Neuronal stem cell (in vitro differentiated cells): Measurements from ENCODE around the gene AFAP1.

Experiments
- DNase-seq: peaks from one replicate; pipeline ENCODE4 v3.0.0-alpha.2; 2013; ENCODE audit warnings: low spot score
- H2AFZ ChIP-seq: one replicate; pipeline ENCODE4 v1.6.1; 2013; ENCODE audit warnings: mild to moderate bottlenecking, low read length, inconsistent platforms
- H2AK5ac ChIP-seq: 2 replicates; pipeline ENCODE4 v1.6.1; 2013; ENCODE audit warnings: low read depth, mild to moderate bottlenecking, inconsistent platforms, low read length, moderate library complexity, mixed read lengths
- H2BK120ac ChIP-seq: 2 replicates; pipeline ENCODE4 v1.6.1; 2013; ENCODE audit warnings: low read depth, mild to moderate bottlenecking, inconsistent platforms, low read length, moderate library complexity, mixed read lengths
- H2BK12ac ChIP-seq: one replicate; pipeline ENCODE4 v1.6.1; 2013; ENCODE audit warnings: low read length, inconsistent platforms
- H2BK15ac ChIP-seq: 2 replicates; pipeline ENCODE4 v1.6.1; 2013; ENCODE audit warnings: mild to moderate bottlenecking, low read length, inconsistent platforms, mixed read lengths
- H2BK5ac ChIP-seq: one replicate; pipeline ENCODE4 v1.6.1; 2013; ENCODE audit warnings: inconsistent platforms, mild to moderate bottlenecking, low read length, moderate library complexity
- H3K14ac ChIP-seq: one replicate; pipeline ENCODE4 v1.6.1; 2013; ENCODE audit warnings: low read length, inconsistent platforms
- H3K18ac ChIP-seq: 2 replicates; pipeline ENCODE4 v1.6.1; 2013; ENCODE audit warnings: low read length, inconsistent platforms
- H3K23ac ChIP-seq: 2 replicates; pipeline ENCODE4 v1.6.1; 2013; ENCODE audit warnings: low read depth, mild to moderate bottlenecking, mixed read lengths, low read length, inconsistent platforms; ENCODE audit not compliant: poor library complexity
- H3K27ac ChIP-seq: replicated peaks from 3 replicates; pipeline ENCODE4 v1.5.1; 2013; ENCODE audit warnings: low read length, inconsistent platforms
- H3K27me3 ChIP-seq, 3 experiments: 2 replicates each; pipeline ENCODE4 v1.6.1; 2013; ENCODE audit warnings: low read length in 3 of 3, mild to moderate bottlenecking in 2 of 3, inconsistent platforms in 1 of 3, low read depth in 1 of 3, mixed read lengths in 1 of 3, moderate library complexity in 1 of 3; ENCODE audit not compliant: control insufficient read depth in 3 of 3, insufficient read depth in 3 of 3
- H3K36me3 ChIP-seq, 2 donors: replicated peaks in 1 of 2; 2 replicates each; pipeline ENCODE4 v1.6.1; 2013; ENCODE audit warnings: low read length in 2 of 2; ENCODE audit not compliant: control insufficient read depth in 2 of 2, insufficient read depth in 2 of 2
- H3K4ac ChIP-seq: 2 replicates; pipeline ENCODE4 v1.6.1; 2013; ENCODE audit warnings: inconsistent platforms, mild to moderate bottlenecking, low read length, moderate library complexity
- H3K4me1 ChIP-seq, 2 donors: 1 replicate in 1 of 2; 2 replicates in 1 of 2; pipeline ENCODE4 v1.6.1; 2013; ENCODE audit warnings: low read length in 2 of 2, low read depth in 1 of 2; ENCODE audit not compliant: control insufficient read depth in 2 of 2, insufficient read depth in 1 of 2
- H3K4me2 ChIP-seq: one replicate; pipeline ENCODE4 v1.6.1; 2013; ENCODE audit warnings: mild to moderate bottlenecking, low read length, inconsistent platforms; ENCODE audit not compliant: insufficient read depth, poor library complexity, severe bottlenecking
- H3K4me3 ChIP-seq, 2 donors: 2 replicates each; pipeline ENCODE4 v1.5.1; 2013; ENCODE audit warnings: low read length in 2 of 2, mild to moderate bottlenecking in 2 of 2, inconsistent platforms in 1 of 2, moderate library complexity in 1 of 2
- H3K79me1 ChIP-seq: one replicate; pipeline ENCODE4 v1.6.1; 2013; ENCODE audit warnings: low read depth, mild to moderate bottlenecking, inconsistent platforms, low read length, moderate library complexity
- H3K9ac ChIP-seq: one replicate; pipeline ENCODE4 v1.6.1; 2013; ENCODE audit warnings: mild to moderate bottlenecking, low read depth, low read length, inconsistent platforms; ENCODE audit not compliant: poor library complexity
- H3K9me3 ChIP-seq, 2 donors: replicated peaks in 1 of 2; 2 replicates each; pipeline versions ENCODE3 to v1.6.1; 2013; ENCODE audit warnings: low read length in 2 of 2, mild to moderate bottlenecking in 2 of 2, inconsistent platforms in 1 of 2, low read depth in 1 of 2, mixed read lengths in 1 of 2, moderate library complexity in 1 of 2; ENCODE audit not compliant: control insufficient read depth in 2 of 2, insufficient read depth in 1 of 2
- H4K8ac ChIP-seq: one replicate; pipeline ENCODE4 v1.6.1; 2013; ENCODE audit warnings: low read depth, mild to moderate bottlenecking, inconsistent platforms, low read length, moderate library complexity
- H4K91ac ChIP-seq: one replicate; pipeline ENCODE4 v1.6.1; 2013; ENCODE audit warnings: low read length, low read depth, mild to moderate bottlenecking, inconsistent platforms; ENCODE audit not compliant: poor library complexity
- WGBS, 2 donors: extraction: QIAGEN DNeasy Blood & Tissue Kit; methylation state at CpG; one replicate each; pipeline ENCODE4 v1.1.7; 2013; ENCODE audit warnings: missing lambda C conversion rate in 2 of 2, mixed read lengths in 1 of 2; ENCODE audit not compliant: insufficient read length in 2 of 2, insufficient replicate concordance in 1 of 2; ENCODE audit errors: extremely low coverage in 2 of 2; 5-methylcytosine and 5-hydroxymethylcytosine counted together

Gene AFAP1

GRCh38 chr4:7786517-7786916 is 153.1 kb downstream of the AFAP1 start:
- H2AK5ac ChIP-seq: no peak overlapping the region
- no peak for DNase-seq
- H4K8ac ChIP-seq: no peak overlapping the region
- H2AFZ ChIP-seq: no peak overlapping the region
- peaks cover 0 to 2% of the 10 kb centered on the region in 2 donors for H3K36me3 ChIP-seq
- H2BK12ac ChIP-seq: no peak overlapping the region
- H3K9me3 ChIP-seq: no peaks in the 10 kb centered on the region
- no peaks in the 10 kb centered on the region for H3K79me1 ChIP-seq
- H2BK15ac ChIP-seq: no peak overlapping the region
- no peak overlapping the region for H3K4ac ChIP-seq
- no CpG with 5 or more reads among the region's 10 CpGs for WGBS, 2 donors
- H2BK5ac ChIP-seq: no peak overlapping the region
- H3K27ac ChIP-seq: no peak overlapping the region
- H4K91ac ChIP-seq: no peak overlapping the region
- H3K9ac ChIP-seq: no peak overlapping the region
- H3K4me2 ChIP-seq: no peak overlapping the region
- no peak overlapping the region for H3K14ac ChIP-seq
- no peaks in the 10 kb centered on the region for H3K27me3 ChIP-seq
- no peak overlapping the region for H3K23ac ChIP-seq
- H3K4me3 ChIP-seq: no peak overlapping the region
- H2BK120ac ChIP-seq: no peak overlapping the region
- H3K4me1 ChIP-seq: peaks cover 5 to 9% of the 10 kb centered on the region in 2 donors
- H3K18ac ChIP-seq: no peak overlapping the region

GRCh38 chr4:7786040-7786439 is 153.6 kb downstream of the AFAP1 start:
- H3K4me1 ChIP-seq: peaks cover 5 to 9% of the 10 kb centered on the region in 2 donors
- no peak overlapping the region for H3K4me3 ChIP-seq
- WGBS, 2 donors: no CpG with 5 or more reads among the region's 10 CpGs
- no peak overlapping the region for H3K27ac ChIP-seq
- no peak overlapping the region for H4K8ac ChIP-seq
- H3K4ac ChIP-seq: no peak overlapping the region
- no peak overlapping the region for H3K9ac ChIP-seq
- H3K9me3 ChIP-seq: no peaks in the 10 kb centered on the region
- H3K14ac ChIP-seq: no peak overlapping the region
- no peak overlapping the region for H2BK5ac ChIP-seq
- no peak for DNase-seq
- no peak overlapping the region for H3K4me2 ChIP-seq
- no peaks in the 10 kb centered on the region for H3K79me1 ChIP-seq
- no peak overlapping the region for H2BK12ac ChIP-seq
- no peak overlapping the region for H3K18ac ChIP-seq
- no peak overlapping the region for H3K23ac ChIP-seq
- H4K91ac ChIP-seq: no peak overlapping the region
- H2AFZ ChIP-seq: no peak overlapping the region
- H2AK5ac ChIP-seq: no peak overlapping the region
- H3K27me3 ChIP-seq: no peaks in the 10 kb centered on the region
- no peak overlapping the region for H2BK15ac ChIP-seq
- no peak overlapping the region for H2BK120ac ChIP-seq
- H3K36me3 ChIP-seq: peaks cover 1 to 2% of the 10 kb centered on the region in 2 donors

- Histone ChIP-seq H2AFZ (no peak overlapping the region), H3K27me3 (no peaks in the 10 kb centered on the region), H3K36me3 (peaks cover 1 to 2% of the 10 kb centered on the region in 2 donors), H2AK5ac (no peak overlapping the region), H3K79me1 (no peaks in the 10 kb centered on the region), H2BK12ac (no peak overlapping the region), H2BK15ac (no peak overlapping the region), H3K4me3 (no peak overlapping the region), H3K23ac (no peak overlapping the region), H2BK120ac (no peak overlapping the region), H3K27ac (no peak overlapping the region), H3K9me3 (no peaks in the 10 kb centered on the region), H2BK5ac (no peak overlapping the region), H4K91ac (no peak overlapping the region), H3K4me1 (peaks cover 5 to 9% of the 10 kb centered on the region in 2 donors), H3K14ac (no peak overlapping the region), H4K8ac (no peak overlapping the region), H3K4ac (no peak overlapping the region), H3K9ac (no peak overlapping the region), H3K18ac (no peak overlapping the region), H3K4me2 (no peak overlapping the region)
- DNase-seq: no peak
- no CpG with 5 or more reads among the region's 11 CpGs for WGBS, 2 donors
These were observed 154.6 kb downstream of the AFAP1 start for GRCh38 chr4:7785017-7785416.

- Histone ChIP-seq H2BK15ac (no peak overlapping the region), H2AK5ac (no peak overlapping the region), H3K4me3 (no peak overlapping the region), H3K4ac (no peak overlapping the region), H3K4me1 (peaks cover 9 to 15% of the 10 kb centered on the region in 2 donors), H2AFZ (no peak overlapping the region), H4K91ac (no peak overlapping the region), H2BK120ac (no peak overlapping the region), H3K79me1 (no peaks in the 10 kb centered on the region), H3K18ac (peak overlapping the region; percentile 44), H3K36me3 (peaks cover 1 to 2% of the 10 kb centered on the region in 2 donors), H3K4me2 (no peak overlapping the region), H3K9me3 (no peaks in the 10 kb centered on the region), H2BK5ac (peak overlapping the region; percentile 57), H4K8ac (no peak overlapping the region), H3K14ac (no peak overlapping the region), H3K27me3 (no peaks in the 10 kb centered on the region), H3K27ac (no peak overlapping the region), H2BK12ac (no peak overlapping the region), H3K9ac (peak overlapping the region; percentile 27), H3K23ac (peak overlapping the region; percentile 14)
- no peak for DNase-seq
- WGBS, 2 donors: no CpG with 5 or more reads among the region's 14 CpGs
These were observed 155.4 kb downstream of the AFAP1 start for GRCh38 chr4:7784131-7784870.
